GM19467 (cell line): ENCODE results near the gene RENBP.

ENCODE experiments used
- ATAC-seq: cut with Tn5 transposase; IDR thresholded peaks from one replicate; pipeline ENCODE4 v1.9.1; 2021; ENCODE audit warnings: mild to moderate bottlenecking, moderate library complexity; ENCODE audit not compliant: unreplicated experiment

The RENBP gene

GRCh38 chrX:153934762-153935325, 9.6 kb downstream of the RENBP start, which contains the start of gene NAA10:
TSS of gene NAA10 (minus strand) at chrX:153935037. CDS start at chrX:153934904, 133 bp downstream.
- peak; percentile 73 for ATAC-seq

- ATAC-seq: peak; percentile 16
Measured at GRCh38 chrX:153934148-153934761, 10.2 kb downstream of the RENBP start.

GRCh38 chrX:153933748-153934147, 10.7 kb downstream of the RENBP start:
- ATAC-seq: no peak

- no peak for ATAC-seq
Measured at GRCh38 chrX:153932220-153932915, 12.1 kb downstream of the RENBP start.

GRCh38 chrX:153931748-153932147, 12.7 kb downstream of the RENBP start:
- ATAC-seq: no peak

GRCh38 chrX:153931151-153931550, 13.3 kb downstream of the RENBP start:
- no peak for ATAC-seq

GRCh38 chrX:153930011-153930910, 14.2 kb downstream of the RENBP start:
- no peak for ATAC-seq

GRCh38 chrX:153929576-153929975, 14.9 kb downstream of the RENBP start:
- ATAC-seq: no peak

GRCh38 chrX:153928846-153929245, 15.6 kb downstream of the RENBP start:
- no peak for ATAC-seq

GRCh38 chrX:153927922-153928760, 16.3 kb downstream of the RENBP start:
- ATAC-seq: peak; percentile 68

- no peak for ATAC-seq
Measured at GRCh38 chrX:153927672-153927921, 16.8 kb downstream of the RENBP start.

- peak; percentile 42 for ATAC-seq
Measured at GRCh38 chrX:153926858-153927671, 17.4 kb downstream of the RENBP start.

- ATAC-seq: no peak
Measured at GRCh38 chrX:153926552-153926857, 17.9 kb downstream of the RENBP start.

GRCh38 chrX:153925739-153926551, 18.5 kb downstream of the RENBP start, which contains the start of gene ARHGAP4:
TSS of gene ARHGAP4 (minus strand) at chrX:153926264. CDS start at chrX:153926202, 62 bp downstream.
- no peak for ATAC-seq

GRCh38 chrX:153925387-153925738, 19.1 kb downstream of the RENBP start:
- no peak for ATAC-seq

GRCh38 chrX:153924149-153924861, 20.1 kb downstream of the RENBP start:
- no peak for ATAC-seq

- ATAC-seq: no peak
Measured at GRCh38 chrX:153922932-153923857, 21.2 kb downstream of the RENBP start.
